ENCODE measurements around the gene CCDC24. TPM values are rescaled to one million over a fixed set of nuclear protein-coding genes. Genes with fewer than 3 reads are reported as not detected.
A peak's percentile ranks its signal among the peaks of the same experiment; 100 is the strongest.

The CCDC24 gene
- total and polyA plus RNA-seq, 2 of the 4 experiments (the other 2 are of a cell fraction): 1.4 to 4.6 TPM

GRCh38 chr1:44038876-44039657 is 47.7 kb downstream of the CCDC24 start:
- intact Hi-C loops (cut with micrococcal nuclease) (loop anchor here (5.0 kb wide), 1 partner anchor 512 kb away; no protein-coding TSS in a partner anchor), in situ Hi-C loops (cut with MboI; ENCODE audit: low sequenced_read_pairs) (no loop called here), dilution Hi-C loops (cut with HindIII; ENCODE audit: low sequenced_read_pairs, unreplicated experiment) (no loop called here)
- CTCF ChIA-PET: no interaction called here
- no CpG with 5 or more reads among the region's 2 CpGs for WGBS, 2 experiments (ENCODE audit: extremely low coverage in 2 of 2, insufficient read length in 1 of 2)
- no peaks in the 10 kb centered on the region for H4K20me1 ChIP-seq (ENCODE audit: insufficient read depth, low read length)
- peak; percentile 39 for DNase-seq
- 0 out of 2 replicates have a peak overlapping the region, but pooled peaks have one; percentile 29 for H3K14ac ChIP-seq (replicated peaks; ENCODE audit: low read depth, low read length)
- H3K23ac ChIP-seq (ENCODE audit: low read depth, low read length): no peak overlapping the region
- H4K5ac ChIP-seq (ENCODE audit: low read depth, low read length): no peak overlapping the region
- H2BK5ac ChIP-seq (ENCODE audit: low read depth, low read length, poor library complexity, severe bottlenecking): peak overlapping the region; percentile 39
- H3K56ac ChIP-seq (ENCODE audit: extremely low read depth, insufficient read depth, low read length): no peak overlapping the region
- no peak overlapping the region for H4K8ac ChIP-seq (ENCODE audit: low read depth in 2 of 2, low read length in 2 of 2)
- BruUV-seq (replicated peaks): no TSS peak
- no peaks in the 10 kb centered on the region for H3K27me3 ChIP-seq (ENCODE audit: control insufficient read depth, insufficient read depth, low read length)
- no peak overlapping the region for H4K91ac ChIP-seq (ENCODE audit: insufficient read depth, low read depth, low read length)
- TF ChIP-seq RAD21 (IDR thresholded peaks at IDR 0.05; ENCODE audit: low read length): no peak
- TF ChIP-seq CEBPB (IDR thresholded peaks at IDR 0.05; ENCODE audit: low read depth, low read length): peak; percentile 27; the same call in 1 of the 2 replicates
- no peaks in the 10 kb centered on the region for H3K36me3 ChIP-seq (ENCODE audit: control insufficient read depth, insufficient read depth, low read length)
- H2AFZ ChIP-seq (replicated peaks; ENCODE audit: low read length, poor library complexity): no peak overlapping the region
- peaks cover 1% of the 10 kb centered on the region; the same call in 1 of the 2 replicates for H3K4me1 ChIP-seq (ENCODE audit: control insufficient read depth, insufficient read depth, low read length)
- H3K79me1 ChIP-seq (ENCODE audit: low read depth in 1 of 2, low read length in 2 of 2): no peaks in the 10 kb centered on the region
- H3K9me3 ChIP-seq (ENCODE audit: control insufficient read depth, insufficient read depth, low read length): no peaks in the 10 kb centered on the region
- no peak overlapping the region for H3K18ac ChIP-seq (ENCODE audit: low read depth, low read length)
- no peak overlapping the region for H3K4ac ChIP-seq (ENCODE audit: low read depth, low read length)
- no peak overlapping the region for H2BK20ac ChIP-seq (ENCODE audit: low read depth, low read length)
- H3K9me1 ChIP-seq (ENCODE audit: insufficient read depth, low read length): peaks cover 6% of the 10 kb centered on the region; the same call in 1 of the 2 replicates
- H3K27ac ChIP-seq (ENCODE audit: insufficient read depth, low read length): no peak overlapping the region
- no peak; the same call in 1 of the 2 replicates for ATAC-seq (ENCODE audit: low read depth)
- H3K4me3 ChIP-seq (ENCODE audit: insufficient read depth, low read depth, low read length): no peak overlapping the region
- no peak overlapping the region for H2AK9ac ChIP-seq (replicated peaks; ENCODE audit: low read depth, low read length, poor library complexity)
- H2AK5ac ChIP-seq (ENCODE audit: low read depth, low read length): no peak overlapping the region
- no peak overlapping the region for H2BK15ac ChIP-seq (ENCODE audit: low read depth, low read length)
- no peak overlapping the region for H3K4me2 ChIP-seq (ENCODE audit: low read depth, low read length)
- H2BK120ac ChIP-seq (ENCODE audit: low read depth, low read length): no peak overlapping the region
- H3K9ac ChIP-seq (ENCODE audit: low read depth, low read length): no peak overlapping the region
- POLR2A ChIA-PET (ENCODE audit: unreplicated experiment): no interaction called here
